ENCODE data around the gene UPF3B. TPM values are rescaled to one million over a fixed set of nuclear protein-coding genes. Genes with fewer than 3 reads are reported as not detected.

The UPF3B gene
- total RNA-seq, 1 donor from 2014 or later = 4.7 TPM

DNA sequence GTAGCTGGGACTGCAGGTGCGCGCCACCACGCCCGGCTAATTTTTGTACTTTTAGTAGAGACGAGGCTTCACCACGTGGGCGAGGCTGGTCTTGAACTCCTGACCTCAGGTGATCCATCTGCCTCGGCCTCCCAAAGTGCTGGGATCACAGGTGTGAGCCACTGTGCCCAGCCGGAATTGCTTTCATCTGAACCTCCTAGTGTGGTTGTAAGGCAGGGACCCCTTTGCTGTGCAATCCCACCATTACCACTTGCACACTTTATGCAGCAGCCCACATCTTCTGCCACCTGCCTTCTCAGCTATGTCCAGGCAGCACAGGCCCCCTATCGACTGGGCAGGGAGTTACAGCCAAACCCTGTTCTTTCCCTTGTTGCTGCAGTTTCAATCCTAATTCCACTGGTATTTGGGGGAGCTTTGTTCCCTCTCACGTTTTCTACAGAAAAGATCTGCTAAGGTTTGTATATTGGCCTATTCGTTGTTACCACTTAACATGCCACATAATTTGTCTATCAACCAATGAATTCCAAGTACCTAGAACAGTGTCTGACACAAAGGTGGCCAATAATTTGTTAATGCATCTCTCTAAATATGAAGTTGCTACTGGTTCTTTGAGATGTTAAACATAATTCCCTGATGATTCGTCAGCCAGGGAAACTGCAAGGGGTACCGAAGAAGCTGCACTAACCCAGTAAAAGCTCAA is 67.9 kb downstream of the UPF3B start:
- no peak for DNase-seq (ENCODE audit: low read depth)
- TF ChIP-seq, protein P1, sequence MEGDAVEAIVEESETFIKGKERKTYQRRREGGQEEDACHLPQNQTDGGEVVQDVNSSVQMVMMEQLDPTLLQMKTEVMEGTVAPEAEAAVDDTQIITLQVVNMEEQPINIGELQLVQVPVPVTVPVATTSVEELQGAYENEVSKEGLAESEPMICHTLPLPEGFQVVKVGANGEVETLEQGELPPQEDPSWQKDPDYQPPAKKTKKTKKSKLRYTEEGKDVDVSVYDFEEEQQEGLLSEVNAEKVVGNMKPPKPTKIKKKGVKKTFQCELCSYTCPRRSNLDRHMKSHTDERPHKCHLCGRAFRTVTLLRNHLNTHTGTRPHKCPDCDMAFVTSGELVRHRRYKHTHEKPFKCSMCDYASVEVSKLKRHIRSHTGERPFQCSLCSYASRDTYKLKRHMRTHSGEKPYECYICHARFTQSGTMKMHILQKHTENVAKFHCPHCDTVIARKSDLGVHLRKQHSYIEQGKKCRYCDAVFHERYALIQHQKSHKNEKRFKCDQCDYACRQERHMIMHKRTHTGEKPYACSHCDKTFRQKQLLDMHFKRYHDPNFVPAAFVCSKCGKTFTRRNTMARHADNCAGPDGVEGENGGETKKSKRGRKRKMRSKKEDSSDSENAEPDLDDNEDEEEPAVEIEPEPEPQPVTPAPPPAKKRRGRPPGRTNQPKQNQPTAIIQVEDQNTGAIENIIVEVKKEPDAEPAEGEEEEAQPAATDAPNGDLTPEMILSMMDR (IDR thresholded peaks at IDR 0.05; ENCODE audit: insufficient read depth, low read length, poor library complexity, severe bottlenecking) = peak; percentile 44
- H3K4me3 ChIP-seq (ENCODE audit: low read depth, low read length) = no peak overlapping the region
- no peaks in the 10 kb centered on the region for H3K36me3 ChIP-seq (ENCODE audit: control insufficient read depth, insufficient read depth, low read length)
- no peaks in the 10 kb centered on the region for H3K27me3 ChIP-seq (ENCODE audit: control insufficient read depth, insufficient read depth, low read length)

Other genes starting within 250 kb of the UPF3B start
- 6.8 and 7.7 TPM in 2 replicates for gene NKRF, start 246.5 kb downstream of the UPF3B start, total RNA-seq
- 30.2 and 32.0 TPM in 2 replicates for gene SEPTIN6, start 159.8 kb downstream of the UPF3B start, total RNA-seq
- not detected in 2 replicates for gene SOWAHD, start 94.4 kb downstream of the UPF3B start, total RNA-seq
- gene RPL39, start 61.3 kb downstream of the UPF3B start, total RNA-seq = 7,088 and 9,048 TPM in 2 replicates
- gene RNF113A, start 18.8 kb upstream of the UPF3B start, total RNA-seq = 22.0 and 25.1 TPM in 2 replicates
- 48.9 and 60.8 TPM in 2 replicates for gene NDUFA1, start 18.9 kb upstream of the UPF3B start, total RNA-seq
- gene AKAP14, start 42.9 kb upstream of the UPF3B start, total RNA-seq = not detected in 2 replicates
- 4.9 and 6.1 TPM in 2 replicates for gene NKAP, start 90.8 kb upstream of the UPF3B start, total RNA-seq
- gene RHOXF2B, start 224.7 kb upstream of the UPF3B start, total RNA-seq = not detected in 2 replicates

All from kidney epithelial cell (primary cell).